Stimulated activated effector memory CD8-positive, alpha-beta T cell treated with anti-CD3 and anti-CD28 coated beads, Interleukin-12 subunit alpha, Interleukin-12 subunit beta, amount 100 ng/mL, for 72 hours (primary cell): ENCODE data around the gene APOL6.
"Not testable (repeated sequence)": the region's sequence is repeated elsewhere in the genome, so short reads cannot be mapped to it uniquely, and the experiment has no call there.

Experiments used
- ATAC-seq: fragments of 150-1000 bp; cut with Tn5 transposase; 2 replicates; pipeline ENCODE4 v1.10.0; 2021
- DNase-seq, 2 donors: peaks; one replicate each; pipeline ENCODE4 v3.0.0; 2021 to 2022; ENCODE audit warnings: low spot score in 2 of 2
- H3K27ac Mint-ChIP-seq: one replicate; pipeline ENCODE4 v1.8.0; 2022; ENCODE audit warnings: mild to moderate bottlenecking, mixed read lengths
- H3K36me3 Mint-ChIP-seq: one replicate; pipeline ENCODE4 v1.8.0; 2022; ENCODE audit warnings: mild to moderate bottlenecking, mixed read lengths
- H3K4me1 Mint-ChIP-seq: one replicate; pipeline ENCODE4 v1.8.0; 2022; ENCODE audit warnings: mixed read lengths
- H3K4me3 Mint-ChIP-seq: one replicate; pipeline ENCODE4 v1.8.0; 2022; ENCODE audit warnings: mild to moderate bottlenecking, mixed read lengths
- H3K9me3 Mint-ChIP-seq: one replicate; pipeline ENCODE4 v1.8.0; 2022; ENCODE audit warnings: mixed read lengths

Gene APOL6

GRCh38 chr22:35674335-35674734 lies 26.1 kb downstream of the APOL6 start:
- no peak for DNase-seq
- H3K9me3 Mint-ChIP-seq, result peaks cover 10% of the 10 kb centered on the region
- H3K27ac Mint-ChIP-seq, result no peak overlapping the region
- H3K4me1 Mint-ChIP-seq, result peaks cover 9% of the 10 kb centered on the region
- ATAC-seq, result no peak
- H3K4me3 Mint-ChIP-seq, result no peak overlapping the region
- no peaks in the 10 kb centered on the region for H3K36me3 Mint-ChIP-seq

DNA sequence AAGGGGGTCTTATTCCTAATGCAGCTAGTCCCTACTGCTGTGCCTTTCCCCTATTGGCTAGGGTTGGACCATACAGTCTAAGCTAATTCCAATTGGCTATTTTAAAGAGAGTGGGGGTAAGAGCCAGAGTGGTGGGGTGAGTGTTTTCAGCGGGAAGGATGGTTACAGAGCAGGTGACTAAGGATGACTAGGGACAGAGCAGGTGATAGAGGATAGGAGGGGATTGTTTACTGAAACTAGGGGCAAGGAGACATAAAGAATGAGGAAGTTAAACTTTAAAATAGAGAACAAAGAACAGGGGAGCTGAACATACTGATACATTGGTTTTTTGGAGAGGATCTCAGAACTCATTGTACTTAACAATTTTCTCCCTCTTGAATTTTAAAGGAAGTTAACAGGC lies 27.8 kb downstream of the APOL6 start:
- not testable (repeated sequence) for H3K36me3 Mint-ChIP-seq, DNase-seq, ATAC-seq, H3K4me3 Mint-ChIP-seq, H3K27ac Mint-ChIP-seq
- H3K4me1 Mint-ChIP-seq, result peaks cover 16% of the 10 kb centered on the region
- peaks cover 11% of the 10 kb centered on the region for H3K9me3 Mint-ChIP-seq

DNA sequence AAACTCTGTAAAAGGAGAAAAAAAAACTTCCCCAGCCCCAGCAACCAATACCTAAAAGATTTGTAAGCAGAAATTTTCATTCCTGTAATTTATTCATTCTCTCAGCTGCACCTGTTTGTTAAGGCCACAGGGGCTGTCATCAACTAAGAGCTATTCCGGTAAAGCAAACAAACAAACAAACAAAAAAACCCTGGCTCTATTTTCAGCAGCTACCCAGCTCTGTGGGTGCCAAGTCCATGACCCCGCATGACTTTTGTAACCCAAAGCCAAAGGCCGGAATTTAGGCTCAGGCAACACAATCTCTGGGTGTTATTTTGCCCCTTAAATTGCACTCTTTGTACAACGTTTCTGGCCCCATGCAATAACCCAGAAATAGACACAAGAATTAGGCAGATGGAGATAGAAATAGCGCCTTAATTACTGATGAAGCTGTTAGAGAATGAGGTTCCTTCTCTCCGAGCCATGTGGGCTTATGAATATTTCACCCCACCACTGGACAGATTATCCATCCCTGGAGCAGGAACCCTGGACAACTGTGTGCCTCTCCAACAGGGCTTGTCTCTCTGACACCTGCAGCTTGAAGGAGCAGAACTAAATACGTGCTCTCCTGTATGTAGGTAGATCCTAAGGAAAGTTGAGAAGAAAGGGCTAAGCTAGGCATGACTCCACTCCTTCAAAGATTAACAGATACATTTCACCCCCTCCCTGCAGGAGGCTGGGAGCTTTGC lies 29.4 kb downstream of the APOL6 start:
- no peak for DNase-seq

GRCh38 chr22:35678836-35679235 lies 30.6 kb downstream of the APOL6 start:
- no peak overlapping the region for H3K4me3 Mint-ChIP-seq
- H3K4me1 Mint-ChIP-seq, result peaks cover 23% of the 10 kb centered on the region
- peak; percentile 69 for ATAC-seq
- peak overlapping the region; percentile 30 for H3K27ac Mint-ChIP-seq
- no peak for DNase-seq
- no peaks in the 10 kb centered on the region for H3K36me3 Mint-ChIP-seq
- peaks cover 11% of the 10 kb centered on the region for H3K9me3 Mint-ChIP-seq

More for the DNA sequence above, 29.4 kb downstream of the APOL6 start:
- H3K4me3 Mint-ChIP-seq, result no peak overlapping the region
- H3K9me3 Mint-ChIP-seq, result peaks cover 11% of the 10 kb centered on the region
- peaks cover 16% of the 10 kb centered on the region for H3K4me1 Mint-ChIP-seq
- H3K36me3 Mint-ChIP-seq, result no peaks in the 10 kb centered on the region
- ATAC-seq, result no peak
- no peak overlapping the region for H3K27ac Mint-ChIP-seq

DNA sequence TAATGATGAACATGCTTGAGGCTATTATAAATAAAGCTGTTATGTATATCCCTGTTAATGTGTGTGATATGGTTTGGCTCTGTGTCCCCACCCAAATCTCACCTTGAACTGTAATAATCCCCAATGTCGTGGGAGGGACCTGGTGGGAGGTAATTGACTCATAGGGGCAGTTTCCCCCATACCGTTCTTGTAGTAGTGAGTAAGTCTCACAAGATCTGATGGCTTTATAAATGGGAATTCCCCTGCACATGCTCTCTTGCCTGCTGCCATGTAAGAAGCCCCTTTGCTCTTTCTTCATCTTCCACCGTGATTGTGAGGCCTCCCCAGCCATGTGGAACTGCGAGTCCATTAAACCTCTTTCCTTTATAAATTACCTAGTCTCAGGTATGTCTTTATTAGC lies 31.2 kb downstream of the APOL6 start:
- H3K9me3 Mint-ChIP-seq, result peaks cover 11% of the 10 kb centered on the region
- not testable (repeated sequence) for H3K36me3 Mint-ChIP-seq, H3K4me3 Mint-ChIP-seq
- peak; percentile 96 for ATAC-seq
- peak in 1 of 2 donors; percentile 59 for DNase-seq
- H3K4me1 Mint-ChIP-seq, result peaks cover 24% of the 10 kb centered on the region
- H3K27ac Mint-ChIP-seq, result peak overlapping the region; percentile 30

- H3K4me1 Mint-ChIP-seq, result peaks cover 24% of the 10 kb centered on the region
- H3K27ac Mint-ChIP-seq, result no peak overlapping the region
- H3K36me3 Mint-ChIP-seq, result no peaks in the 10 kb centered on the region
- DNase-seq, result peak in 1 of 2 donors; percentile 17
- no peak for ATAC-seq
- no peak overlapping the region for H3K4me3 Mint-ChIP-seq
- H3K9me3 Mint-ChIP-seq, result peaks cover 6% of the 10 kb centered on the region
These were observed 33.3 kb downstream of the APOL6 start for GRCh38 chr22:35681454-35682052.

- Mint-ChIP-seq H3K4me3 (no peak overlapping the region), H3K27ac (no peak overlapping the region), H3K4me1 (peaks cover 23% of the 10 kb centered on the region), H3K36me3 (no peaks in the 10 kb centered on the region), H3K9me3 (peaks cover 6% of the 10 kb centered on the region)
- DNase-seq, result no peak
- no peak for ATAC-seq
These were observed 35.3 kb downstream of the APOL6 start for GRCh38 chr22:35683560-35683959.

- DNase-seq, result peak in 1 of 2 donors; percentile 37
- Mint-ChIP-seq H3K9me3 (peaks cover 1% of the 10 kb centered on the region), H3K27ac (no peak overlapping the region), H3K4me3 (no peak overlapping the region), H3K4me1 (peaks cover 16% of the 10 kb centered on the region), H3K36me3 (no peaks in the 10 kb centered on the region)
- ATAC-seq, result no peak
These were observed 36.0 kb downstream of the APOL6 start for GRCh38 chr22:35684270-35684700.

- no peak overlapping the region for H3K27ac Mint-ChIP-seq
- H3K9me3 Mint-ChIP-seq, result no peaks in the 10 kb centered on the region
- ATAC-seq (no peak), DNase-seq (no peak)
- no peaks in the 10 kb centered on the region for H3K36me3 Mint-ChIP-seq
- H3K4me1 Mint-ChIP-seq, result peaks cover 11% of the 10 kb centered on the region
- H3K4me3 Mint-ChIP-seq, result no peak overlapping the region
These were observed 36.5 kb downstream of the APOL6 start for GRCh38 chr22:35684732-35685131.

DNA sequence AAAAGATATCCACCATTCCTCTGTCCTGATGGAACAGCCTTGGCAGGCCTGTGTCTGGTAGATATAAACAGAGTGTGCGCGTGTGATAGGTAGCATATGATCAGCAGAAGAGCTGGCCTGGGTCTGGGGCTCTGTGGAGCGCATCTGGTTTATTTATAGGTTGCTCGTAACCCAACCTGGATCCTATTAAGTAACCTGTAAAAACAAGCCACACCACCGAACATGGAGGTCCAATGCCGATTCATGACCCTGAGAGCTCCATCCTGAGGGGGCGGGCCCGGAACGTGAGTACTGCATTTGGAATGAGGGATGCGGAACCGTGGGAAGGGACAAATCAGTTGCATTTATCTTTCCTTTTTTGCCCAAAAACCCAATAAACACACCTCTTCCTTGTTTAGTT lies 37.5 kb downstream of the APOL6 start:
- Mint-ChIP-seq H3K36me3 (no peaks in the 10 kb centered on the region), H3K27ac (no peak overlapping the region), H3K4me1 (peaks cover 8% of the 10 kb centered on the region), H3K9me3 (no peaks in the 10 kb centered on the region), H3K4me3 (no peak overlapping the region)
- no peak for DNase-seq
- ATAC-seq, result no peak

DNA sequence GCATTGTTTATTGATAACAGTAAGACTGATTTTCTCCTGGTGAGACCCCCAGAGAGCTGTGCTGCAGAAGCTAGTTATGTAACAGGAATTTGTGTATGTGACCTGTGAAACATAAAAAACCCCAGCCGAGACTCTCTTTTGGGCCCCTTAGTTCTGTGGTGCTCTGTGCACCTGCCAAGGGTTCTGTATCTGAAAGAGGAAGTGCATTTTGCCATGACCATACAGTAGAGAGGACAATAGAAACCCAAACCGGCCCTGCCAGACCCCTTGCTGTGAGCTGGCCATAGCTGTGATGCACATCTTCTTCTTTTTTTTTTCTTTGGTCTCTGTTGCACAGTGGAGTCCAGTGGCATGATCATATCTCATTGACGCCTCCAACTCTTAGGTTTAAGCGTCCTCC lies 38.1 kb downstream of the APOL6 start:
- H3K36me3 Mint-ChIP-seq, result no peaks in the 10 kb centered on the region
- no peak overlapping the region for H3K4me3 Mint-ChIP-seq
- DNase-seq (peak in 1 of 2 donors; percentile 36), ATAC-seq (no peak)
- no peaks in the 10 kb centered on the region for H3K9me3 Mint-ChIP-seq
- H3K27ac Mint-ChIP-seq, result no peak overlapping the region
- H3K4me1 Mint-ChIP-seq, result peaks cover 8% of the 10 kb centered on the region

- H3K9me3 Mint-ChIP-seq, result no peaks in the 10 kb centered on the region
- no peak overlapping the region for H3K4me3 Mint-ChIP-seq
- ATAC-seq (no peak), DNase-seq (peak in 1 of 2 donors; percentile 15)
- no peak overlapping the region for H3K27ac Mint-ChIP-seq
- H3K4me1 Mint-ChIP-seq, result peaks cover 8% of the 10 kb centered on the region
- no peaks in the 10 kb centered on the region for H3K36me3 Mint-ChIP-seq
These were observed 39.2 kb downstream of the APOL6 start for GRCh38 chr22:35687461-35687860.

DNA sequence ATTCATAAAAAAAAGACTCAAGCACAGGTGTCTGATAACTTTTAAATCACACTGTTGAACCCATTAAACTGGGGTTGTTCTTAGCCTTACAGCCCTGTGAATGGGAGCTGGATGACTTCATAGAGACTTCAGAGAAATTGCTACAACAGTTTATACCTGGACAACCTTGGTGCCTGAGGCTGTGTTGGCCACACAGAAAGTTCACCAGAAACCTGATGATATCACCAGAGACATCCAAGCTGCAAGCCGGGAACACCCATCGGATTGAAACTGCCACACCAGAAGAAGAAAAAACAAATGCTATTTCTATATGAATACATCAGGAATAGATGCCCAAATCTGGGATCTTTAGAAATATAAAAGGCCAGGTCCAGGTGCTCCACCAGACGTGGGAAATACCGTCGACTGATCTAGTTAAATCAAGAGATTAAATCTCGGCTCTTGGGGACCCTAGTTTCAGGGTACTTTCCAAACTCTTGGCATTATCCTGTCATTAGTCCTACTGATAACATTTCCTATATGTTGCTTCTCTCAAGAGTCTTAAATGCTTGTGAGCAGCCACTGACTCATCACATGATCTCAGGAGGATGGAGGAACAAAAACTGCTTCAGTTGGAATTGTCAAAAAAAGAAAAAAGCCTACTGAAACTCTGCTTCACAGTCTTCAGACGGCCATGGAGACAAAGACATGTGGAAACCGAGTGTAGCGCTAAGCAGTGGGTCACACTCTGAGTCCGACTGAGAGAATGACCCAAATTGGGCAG lies 40.8 kb downstream of the APOL6 start:
- H3K4me3 Mint-ChIP-seq, result no peak overlapping the region
- peak in 1 of 2 donors; percentile 35 for DNase-seq
- ATAC-seq, result no peak

GRCh38 chr22:35690001-35690400 lies 41.8 kb downstream of the APOL6 start:
- no peaks in the 10 kb centered on the region for H3K4me1 Mint-ChIP-seq
- no peak overlapping the region for H3K4me3 Mint-ChIP-seq
- no peaks in the 10 kb centered on the region for H3K9me3 Mint-ChIP-seq
- H3K27ac Mint-ChIP-seq, result no peak overlapping the region
- H3K36me3 Mint-ChIP-seq, result no peaks in the 10 kb centered on the region
- DNase-seq, result no peak
- ATAC-seq, result no peak

More for the DNA sequence above, 40.8 kb downstream of the APOL6 start:
- no peaks in the 10 kb centered on the region for H3K9me3 Mint-ChIP-seq
- no peaks in the 10 kb centered on the region for H3K4me1 Mint-ChIP-seq
- H3K36me3 Mint-ChIP-seq, result no peaks in the 10 kb centered on the region
- no peak overlapping the region for H3K27ac Mint-ChIP-seq

DNA sequence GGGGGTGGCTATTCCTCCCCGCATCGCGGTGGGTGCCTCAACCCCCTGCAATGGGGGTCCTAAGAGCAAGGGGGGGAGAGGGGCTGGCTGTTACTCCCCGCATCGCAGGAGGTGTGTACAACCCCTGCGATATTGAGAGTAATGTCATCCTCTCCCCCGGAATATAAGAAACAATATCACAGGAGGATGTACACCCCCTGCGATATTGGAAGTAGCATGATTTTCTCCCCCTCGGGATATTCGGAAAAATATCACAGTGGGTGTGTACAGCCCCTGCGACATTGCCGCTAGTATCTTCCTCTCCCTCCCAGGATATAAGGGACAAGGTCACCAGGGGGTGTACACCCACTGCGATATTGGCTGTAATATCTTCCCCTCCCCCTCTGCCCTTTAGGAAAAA lies 47.0 kb downstream of the APOL6 start:
- no peaks in the 10 kb centered on the region for H3K4me1 Mint-ChIP-seq
- H3K36me3 Mint-ChIP-seq, result no peaks in the 10 kb centered on the region
- peak in 1 of 2 donors; percentile 66 for DNase-seq
- ATAC-seq, result no peak
- H3K4me3 Mint-ChIP-seq, result no peak overlapping the region
- H3K27ac Mint-ChIP-seq, result no peak overlapping the region
- H3K9me3 Mint-ChIP-seq, result no peaks in the 10 kb centered on the region
